Caki2 (cell line): ENCODE results near the gene HOXA9. TPM values are rescaled to one million over a fixed set of nuclear protein-coding genes. Genes with fewer than 3 reads are reported as not detected.

Source experiments
- DNase-seq: peaks from one replicate; pipeline ENCODE4 v3.0.0-alpha.2; 2015; ENCODE audit warnings: low read depth
- in situ Hi-C: cut with HindIII; loops from 2 replicates; pipeline ENCODE4 v1.10.0; 2016; ENCODE audit warnings: low sequenced_read_pairs, low pct_unique_long_range_greater_than_20kb, mixed read lengths
- total RNA-seq: library from RNA; depleted of rRNA; stranded (reverse); fragments of >200 nt; shearing (Covaris generic); gene quantifications from 2 replicates; pipeline ENCODE4 v1.2.3, GENCODE V29; 2014; ENCODE audit warnings: low replicate concordance

Gene HOXA9
- total RNA-seq, 1 experiment from 2014 or later, result 46.9 TPM

- peak; percentile 65 for DNase-seq
Observed at GRCh38 chr7:27171325-27171636, 5.9 kb upstream of the HOXA9 start.

DNA sequence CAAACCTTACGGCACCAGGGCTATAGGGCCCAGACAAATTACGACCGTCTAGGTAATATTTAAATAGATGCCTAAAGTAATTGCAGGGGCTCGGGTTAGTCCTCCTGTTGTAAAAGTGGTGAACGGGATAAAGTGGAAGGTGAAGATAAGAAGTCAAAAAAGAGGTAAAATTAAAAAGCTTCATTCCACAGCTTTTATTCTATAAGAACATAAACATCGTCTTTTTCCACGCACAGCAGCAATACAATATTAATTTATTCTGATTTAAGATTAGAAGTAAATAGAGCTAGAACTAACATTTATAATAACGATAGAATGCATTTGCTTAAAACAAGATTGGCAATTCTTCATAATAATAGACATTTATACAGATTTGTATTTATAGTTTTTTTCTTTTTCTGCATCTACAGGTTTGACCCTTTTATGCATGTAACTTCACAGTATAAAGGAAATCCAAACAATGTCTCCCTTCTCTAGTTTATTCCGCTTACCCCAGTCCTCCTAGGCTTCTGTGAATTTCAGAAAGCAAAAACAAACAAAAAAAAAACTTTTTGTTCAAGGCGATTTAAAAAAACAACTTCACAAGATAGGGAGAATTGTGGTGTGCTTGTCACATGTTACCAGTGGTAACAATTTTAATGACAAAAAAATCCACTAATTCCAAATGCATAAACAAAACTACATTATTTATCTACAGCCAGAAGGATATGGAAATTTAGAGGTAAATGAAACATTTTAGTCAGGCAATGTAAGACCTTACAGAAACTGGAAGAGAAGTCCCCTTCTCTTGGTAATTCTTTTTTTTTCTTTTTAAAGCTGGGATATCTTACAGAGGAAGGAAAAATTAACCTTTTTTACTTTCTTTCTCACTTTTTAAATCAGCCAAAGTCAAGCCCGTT is 5.3 kb upstream of the HOXA9 start:
- peak; percentile 43 for DNase-seq
- in situ Hi-C loops, result no loop called here

More at GRCh38 chr7:27171325-27171636, 5.9 kb upstream of the HOXA9 start:
- in situ Hi-C loops, result no loop called here

- in situ Hi-C loops, result no loop called here
- DNase-seq, result peak; percentile 71
Observed at GRCh38 chr7:27169658-27170425, 4.5 kb upstream of the HOXA9 start.

- in situ Hi-C loops, result no loop called here
- peak; percentile 72 for DNase-seq
Observed at GRCh38 chr7:27168265-27168947, 3.1 kb upstream of the HOXA9 start.

- no peak for DNase-seq
- in situ Hi-C loops, result no loop called here
Observed at GRCh38 chr7:27167916-27168264, 2.6 kb upstream of the HOXA9 start.

DNA sequence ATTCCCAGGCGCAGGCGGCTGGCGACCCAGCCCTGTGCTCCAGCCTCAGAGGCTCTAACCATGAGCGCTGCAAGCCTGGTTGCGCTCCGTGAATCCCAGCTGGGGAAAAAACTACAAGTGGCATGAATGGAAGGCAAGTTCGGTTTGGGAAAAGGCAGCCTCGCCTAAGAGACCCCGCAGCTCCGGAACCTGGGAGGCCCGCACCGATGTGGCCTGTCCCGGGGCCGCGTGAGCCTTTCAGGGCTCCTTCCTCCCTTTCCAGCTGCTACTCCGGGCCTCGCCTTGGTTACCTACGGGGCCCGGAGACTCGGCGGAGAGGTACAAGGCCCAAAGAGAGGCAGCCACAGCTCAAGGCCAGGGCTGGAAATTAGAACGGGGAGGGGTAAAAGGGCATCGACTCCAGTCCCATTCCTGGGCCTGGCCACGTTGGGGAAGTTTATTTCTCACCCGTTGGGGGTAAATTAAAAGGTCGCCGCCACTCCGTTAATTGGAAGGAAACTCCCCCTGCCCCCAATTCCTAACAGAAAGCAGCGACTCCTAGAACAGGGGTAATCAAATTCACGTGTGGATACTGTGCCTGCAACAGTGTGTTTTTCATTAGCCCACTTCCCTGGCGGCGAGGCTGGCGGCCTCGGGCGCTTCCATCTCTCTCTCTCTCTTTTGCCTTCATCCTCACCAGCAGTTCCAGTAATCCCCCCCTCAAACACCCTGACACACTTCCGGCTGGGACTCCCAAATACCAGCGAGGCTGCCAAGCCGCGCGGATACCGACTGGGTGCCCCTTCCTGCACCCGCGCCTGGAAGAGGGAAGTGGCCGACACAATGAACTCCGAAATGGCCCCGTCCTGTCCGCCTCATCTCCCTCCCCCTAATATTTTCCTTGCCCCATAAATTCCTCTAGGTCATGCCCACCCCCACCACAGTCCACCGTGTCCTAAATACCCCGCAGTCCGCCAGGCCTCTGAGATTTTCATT is 1.5 kb upstream of the HOXA9 start:
- peak; percentile 65 for DNase-seq
- in situ Hi-C loops, result no loop called here

- DNase-seq, result peak; percentile 52
- in situ Hi-C loops, result no loop called here
Observed at GRCh38 chr7:27165996-27166530, 726 bp upstream of the HOXA9 start.

DNA sequence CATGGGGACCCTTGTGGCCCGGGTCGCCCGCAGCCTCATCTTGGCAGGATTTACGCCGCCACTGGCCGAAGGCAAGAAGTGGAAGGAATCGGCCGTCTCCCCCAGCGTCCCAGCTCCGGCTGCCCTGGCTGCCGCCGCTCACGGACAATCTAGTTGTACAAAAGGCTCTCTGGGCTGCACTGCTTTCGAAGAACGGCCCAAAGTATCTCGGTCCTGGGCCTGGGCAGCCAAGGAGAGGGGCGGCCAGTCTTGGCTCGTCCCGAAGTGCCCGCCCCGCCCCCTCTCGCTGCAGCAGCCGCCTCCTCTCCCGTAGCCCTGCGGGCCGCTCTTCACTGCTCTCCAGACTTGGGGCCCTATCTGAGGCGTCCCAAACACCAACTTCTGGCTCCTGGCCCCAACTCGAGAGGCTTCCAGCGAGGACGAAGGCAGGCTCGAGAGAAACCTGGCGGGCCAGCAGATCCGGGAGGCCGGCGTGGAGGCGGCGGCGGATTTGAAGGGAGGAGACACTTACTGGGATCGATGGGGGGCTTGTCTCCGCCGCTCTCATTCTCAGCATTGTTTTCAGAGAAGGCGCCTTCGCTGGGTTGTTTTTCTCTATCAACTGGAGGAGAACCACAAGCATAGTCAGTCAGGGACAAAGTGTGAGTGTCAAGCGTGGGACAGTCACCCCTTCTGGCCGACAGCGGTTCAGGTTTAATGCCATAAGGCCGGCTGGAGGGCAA is 809 bp downstream of the HOXA9 start:
- in situ Hi-C loops, result loop anchor here (5.0 kb wide), 1 partner anchor 37 kb away; no protein-coding TSS in a partner anchor
- peak; percentile 54 for DNase-seq

GRCh38 chr7:27164045-27164366 is 1.3 kb downstream of the HOXA9 start:
- DNase-seq, result no peak
- in situ Hi-C loops, result loop anchor here (5.0 kb wide), 1 partner anchor 37 kb away; no protein-coding TSS in a partner anchor

GRCh38 chr7:27163288-27164044 is 1.9 kb downstream of the HOXA9 start:
- in situ Hi-C loops, result loop anchor here (5.0 kb wide), 1 partner anchor 36 kb away; no protein-coding TSS in a partner anchor
- DNase-seq, result peak; percentile 46

DNA sequence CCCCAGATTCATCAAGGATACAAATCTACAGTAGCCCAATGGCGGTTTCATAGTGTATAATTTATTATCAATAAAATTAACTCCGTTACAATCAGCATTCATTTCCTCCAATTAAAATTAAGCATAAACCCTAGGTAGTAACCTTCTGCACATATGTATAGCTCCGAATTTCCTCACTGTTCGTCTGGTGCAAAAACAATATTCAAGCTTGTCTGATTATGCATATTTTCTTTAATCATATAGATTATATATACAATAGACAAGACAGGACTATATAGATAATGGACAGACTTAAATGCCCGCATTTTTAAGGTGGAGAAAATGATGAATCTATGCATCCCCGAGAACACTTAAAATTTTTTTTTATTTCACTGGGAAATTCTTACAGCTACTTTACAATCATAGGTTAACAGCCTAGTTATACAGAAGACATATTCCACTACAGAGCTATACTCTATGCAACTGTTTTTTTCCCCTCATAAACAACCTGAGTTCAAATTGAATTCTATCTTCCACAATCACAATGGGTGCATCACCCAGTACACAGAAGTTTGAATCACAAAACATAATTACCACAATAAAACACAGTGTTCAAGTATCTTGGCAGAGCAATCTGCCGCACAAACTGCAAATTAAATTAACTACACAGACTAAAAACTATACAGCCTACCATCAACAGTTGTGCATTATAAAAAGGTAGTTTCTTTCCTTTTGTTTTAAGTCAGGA is 2.6 kb downstream of the HOXA9 start:
- in situ Hi-C loops, result loop anchor here (5.0 kb wide), 1 partner anchor 35 kb away; no protein-coding TSS in a partner anchor
- peak; percentile 45 for DNase-seq

GRCh38 chr7:27161721-27162560 is 3.4 kb downstream of the HOXA9 start:
- in situ Hi-C loops, result loop anchor here (5.0 kb wide), 1 partner anchor 35 kb away; no protein-coding TSS in a partner anchor
- DNase-seq, result peak; percentile 62

- in situ Hi-C loops, result loop anchor here (5.0 kb wide), 1 partner anchor 34 kb away; no protein-coding TSS in a partner anchor
- no peak for DNase-seq
Observed at GRCh38 chr7:27161214-27161720, 4.1 kb downstream of the HOXA9 start.

DNA sequence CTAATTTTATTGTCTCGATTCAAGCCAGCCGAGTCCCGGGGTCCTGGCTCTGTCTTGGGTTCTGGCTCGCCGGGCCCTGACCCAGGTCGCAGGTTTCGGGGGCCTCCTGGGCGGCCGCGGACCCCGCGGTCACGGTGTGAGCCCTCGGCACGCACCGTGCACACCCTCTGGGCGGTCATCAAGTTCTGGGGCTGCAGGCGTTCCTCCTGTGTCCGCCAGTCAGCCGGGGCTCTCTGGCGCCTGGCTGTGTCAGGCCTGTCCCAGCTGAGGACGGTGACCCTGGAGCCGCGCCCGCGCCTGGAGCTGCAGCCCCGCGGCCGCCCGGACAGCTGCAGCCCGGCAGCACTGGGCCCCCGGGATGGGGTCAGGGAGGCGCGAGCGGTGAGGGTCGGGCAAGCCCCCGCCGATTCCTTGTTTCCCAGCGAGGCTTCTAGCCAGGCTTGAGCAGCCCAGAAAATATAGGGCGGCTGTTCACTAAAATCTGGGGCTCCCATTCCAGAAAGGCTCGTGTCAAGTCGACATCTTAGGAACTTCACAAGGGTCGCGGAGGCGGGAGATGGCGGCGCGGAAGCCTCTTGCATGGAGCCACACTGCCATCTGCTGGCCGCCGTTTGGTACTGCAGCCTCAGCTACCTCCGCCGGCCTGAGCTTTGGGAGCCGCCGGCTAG is 4.7 kb downstream of the HOXA9 start:
- DNase-seq, result peak; percentile 84

More for the DNA sequence above, 4.7 kb downstream of the HOXA9 start:
- in situ Hi-C loops, result loop anchor here (5.0 kb wide), 1 partner anchor 33 kb away; no protein-coding TSS in a partner anchor
